Heart left ventricle (tissue), 13 donors: ENCODE data around the gene STAC.

ENCODE experiments used
- CTCF ChIP-seq, 12 donors: fragments of 200-600 bp; sonication (generic) in 4 of 12; IDR thresholded peaks; one replicate each; pipeline versions ENCODE4 v1.5.0 to v1.8.0; 2018 to 2022; ENCODE audit warnings: antibody characterized with exemption in 12 of 12, mild to moderate bottlenecking in 5 of 12
- POLR2A ChIP-seq, 2 donors: fragments of 450-650 bp; IDR thresholded peaks; one replicate each; pipeline ENCODE4 v1.6.1; 2017; ENCODE audit warnings: antibody characterized with exemption in 2 of 2, mild to moderate bottlenecking in 2 of 2, moderate library complexity in 2 of 2
- donor health status: ischemic (EF 13 %, LVEDD 7.1; RV severe dilation, severe dysfunction).
- donor health status: DM: no; HTN: yes; CAD: no.
- donor health status: DM: no; HTN: no; CAD: no.
- donor health status: ischemic (EF 25% LVEDD 6.9; RV normal size, moderate dysfunction).
- donor health status: ischemic (EF 25% LVEDD 5.7; RV mildly dilated, moderate dysfunction).
- donor health status: ischemic (EF 35%, LVEDD 5.7; RV mildly dilated, moderate dysfunction).
- donor health status: nonischemic (EF 11% LVEDD 7.7; RV severe dilation, severe dysfunction).
- donor health status: DM: yes; HTN: yes; CAD: no.
- donor health status: PGD.
- donor health status: ischemic (EF 29% LVEDD 5.4; RV normal size, mild dysfunction).
- donor health status: nonischemic (EF 23%, LVEDD 6.1; RV moderate dilation, normal function).

GRCh38 chr3:36540888-36541518 lies 160.7 kb downstream of the STAC start:
- TF ChIP-seq CTCF (IDR thresholded peaks at IDR 0.05), result peak; percentile 13 to 67 (median 37)
- no peak for TF ChIP-seq POLR2A (IDR thresholded peaks at IDR 0.05)
